ENCODE data around the gene LAYN. TPM values are rescaled to one million over a fixed set of nuclear protein-coding genes. Genes with fewer than 3 reads are reported as not detected.

The LAYN gene
- polyA plus RNA-seq, 1 of the 3 experiments (the other 2 are of a cell fraction), result 366 TPM

- no peak overlapping the region for H3K27ac ChIP-seq (ENCODE audit: low read depth in 2 of 2, low read length in 1 of 2)
- no peaks in the 10 kb centered on the region for H3K9me2 ChIP-seq
- ChIA-PET POLR2A (no interaction called here), CTCF (interaction anchor here (0.5 to 7.0 kb wide), 6 partner anchors 12 to 243 kb away, joined by 3 to 39 read pairs (median 8); no protein-coding TSS in a partner anchor)
- WGBS (ENCODE audit: low lambda C conversion rate), result 73% methylated on average over 2 of the region's 2 CpGs
- no peak overlapping the region for H3K4me2 ChIP-seq
- no peak overlapping the region for H3K4me3 ChIP-seq (ENCODE audit: low read depth in 2 of 2, low read length in 1 of 2)
- peaks cover 12% of the 10 kb centered on the region for H3F3A ChIP-seq (replicated peaks; ENCODE audit: insufficient read depth)
- DNase-seq, result no peak
- TF ChIP-seq JUND (IDR thresholded peaks at IDR 0.05) (no peak), RCOR1 (IDR thresholded peaks at IDR 0.05; ENCODE audit: low read length) (no peak), ZBTB33 (IDR thresholded peaks at IDR 0.05; ENCODE audit: borderline replicate concordance, low read depth) (no peak), TCF12 (IDR thresholded peaks at IDR 0.05) (no peak), REST (IDR thresholded peaks at IDR 0.05; ENCODE audit: low read depth, low read length) (no peak), CTCF (IDR thresholded peaks at IDR 0.05) (no peak), RFX5 (IDR thresholded peaks at IDR 0.05; ENCODE audit: low read length) (no peak), FOXM1 (IDR thresholded peaks at IDR 0.05; ENCODE audit: low read depth) (no peak), RAD21 (IDR thresholded peaks at IDR 0.05; ENCODE audit: low read length) (no peak)
- peaks cover 5% of the 10 kb centered on the region; the same call in 1 of the 2 replicates for H4K20me1 ChIP-seq (ENCODE audit: insufficient read depth)
- H3K79me2 ChIP-seq (ENCODE audit: insufficient read depth), result peaks cover 10% of the 10 kb centered on the region
- H3K4me1 ChIP-seq (ENCODE audit: control insufficient read depth in 1 of 2, insufficient read depth in 2 of 2, low read depth in 1 of 2, low read length in 1 of 2), result peaks cover 6 to 10% of the 10 kb centered on the region in 2 experiments; a peak in 3 of 4 replicates
- H3K36me3 ChIP-seq (replicated peaks in 1 of 2; ENCODE audit: control insufficient read depth in 1 of 2, insufficient read depth in 2 of 2, low read length in 1 of 2), result peaks cover 0 to 9% of the 10 kb centered on the region in 2 experiments
- H3K27me3 ChIP-seq (ENCODE audit: insufficient read depth), result no peaks in the 10 kb centered on the region
- H3K9ac ChIP-seq, result no peak overlapping the region
- H3K9me3 ChIP-seq, result peaks cover 5% of the 10 kb centered on the region; the same call in 1 of the 2 replicates
- H2AFZ ChIP-seq (ENCODE audit: low read depth), result peak overlapping the region; percentile 79; the same call in 1 of the 2 replicates
Measured at GRCh38 chr11:111598559-111598958, 58.0 kb downstream of the LAYN start.
